HG03097 (cell line): ENCODE measurements around the gene RAPGEF1.

Source experiments
- ATAC-seq: cut with Tn5 transposase; IDR thresholded peaks from one replicate; pipeline ENCODE4 v1.9.1; 2021; ENCODE audit not compliant: unreplicated experiment, low FRiP score

Gene RAPGEF1

GRCh38 chr9:131546336-131547084 lies 193.4 kb downstream of the RAPGEF1 start:
- no peak for ATAC-seq

GRCh38 chr9:131545786-131546335 lies 194.0 kb downstream of the RAPGEF1 start:
- ATAC-seq: no peak

- no peak for ATAC-seq
These were observed 194.7 kb downstream of the RAPGEF1 start, which contains the start of gene PRRT1B for GRCh38 chr9:131545003-131545785. Gene PRRT1B, plus strand, starts transcription at chr9:131545523. Its CDS starts 93 bp downstream, at chr9:131545616.

GRCh38 chr9:131543141-131543540 lies 196.7 kb downstream of the RAPGEF1 start:
- no peak for ATAC-seq

- ATAC-seq: no peak
These were observed 200.5 kb downstream of the RAPGEF1 start for GRCh38 chr9:131539223-131539923.

- no peak for ATAC-seq
These were observed 201.9 kb downstream of the RAPGEF1 start for GRCh38 chr9:131537946-131538345.

DNA sequence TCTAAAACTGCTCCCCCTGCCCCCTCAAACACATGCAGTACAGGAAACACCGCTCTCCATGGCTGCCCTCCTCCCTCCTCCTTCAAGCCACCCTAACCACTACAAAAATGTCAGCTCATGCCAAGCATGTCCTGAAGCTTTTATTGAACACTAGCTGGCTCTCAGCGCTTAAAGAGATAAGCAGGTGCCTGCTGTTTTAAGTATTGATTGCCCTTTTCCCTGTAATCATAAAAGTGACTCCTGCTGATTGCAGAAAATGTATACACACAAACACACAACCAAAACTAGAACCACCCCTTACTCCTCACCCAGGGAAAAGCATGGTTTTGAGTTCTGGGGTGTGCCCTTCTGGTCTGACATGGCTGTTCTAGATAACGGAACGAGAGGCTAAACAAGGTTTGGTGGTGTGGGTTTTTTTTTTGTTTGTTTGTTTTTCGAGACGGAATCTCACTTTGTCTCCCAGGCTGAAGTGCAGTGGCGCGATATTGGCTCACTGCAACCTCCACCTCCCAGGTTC lies 205.1 kb downstream of the RAPGEF1 start:
- no peak for ATAC-seq

GRCh38 chr9:131530920-131531832 lies 208.7 kb downstream of the RAPGEF1 start, which contains the start of gene UCK1:
Gene UCK1, minus strand, starts transcription at chr9:131531263. Its CDS starts 89 bp downstream, at chr9:131531174.
- ATAC-seq: peak; percentile 64

- ATAC-seq: peak; percentile 4
These were observed 209.3 kb downstream of the RAPGEF1 start for GRCh38 chr9:131530546-131530919.

GRCh38 chr9:131529597-131530545 lies 210.0 kb downstream of the RAPGEF1 start:
- no peak for ATAC-seq

DNA sequence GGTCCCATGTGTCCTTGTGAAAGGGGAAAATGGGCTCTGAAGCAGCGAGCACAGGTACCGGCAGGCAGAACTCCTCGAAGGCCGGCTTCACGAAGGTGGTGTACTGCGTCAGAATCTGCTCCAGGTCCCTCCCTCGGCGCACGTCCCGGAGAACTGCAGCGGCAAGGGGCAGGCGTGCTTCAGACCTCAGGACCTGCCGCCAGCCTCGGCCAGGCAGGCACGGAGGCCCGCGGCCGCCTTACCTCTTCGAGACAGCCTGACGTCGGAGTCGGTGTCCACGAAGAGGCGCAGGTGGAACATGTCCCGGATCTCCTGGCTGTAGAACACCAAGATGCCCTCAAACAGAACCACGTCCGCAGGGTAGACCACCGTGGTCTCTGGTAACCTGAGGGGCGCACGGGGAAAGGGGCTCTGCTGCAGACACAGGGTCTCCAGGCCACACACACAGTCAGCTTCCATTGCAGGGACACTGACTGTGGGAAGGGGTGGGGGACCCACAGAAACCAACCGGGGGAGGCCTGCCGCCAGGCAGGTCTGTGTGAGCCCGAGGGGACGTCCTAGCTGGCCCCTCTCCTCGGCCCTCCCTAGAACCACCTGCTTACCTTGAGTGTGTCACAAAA lies 210.9 kb downstream of the RAPGEF1 start:
- ATAC-seq: no peak

DNA sequence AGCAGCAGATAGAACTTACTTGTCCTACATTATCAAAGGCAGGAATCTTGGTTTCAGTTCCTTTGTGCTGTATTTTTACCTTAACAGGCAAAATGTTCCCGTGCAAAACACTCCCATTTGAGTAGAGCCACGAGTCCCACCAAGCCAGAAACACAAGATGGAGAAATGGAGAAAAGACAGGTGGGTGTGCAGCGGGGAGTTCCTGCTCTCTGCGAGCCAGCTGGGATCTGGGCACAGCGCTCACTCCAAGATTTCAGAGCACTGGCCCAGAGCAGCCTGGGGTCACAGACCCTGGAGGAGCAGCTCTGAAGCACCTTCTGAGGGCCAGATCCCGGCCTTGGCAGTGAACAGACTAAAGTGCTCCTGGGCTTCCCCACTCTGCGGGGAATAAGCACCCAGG lies 211.7 kb downstream of the RAPGEF1 start:
- no peak for ATAC-seq
